GM12872 (cell line): ENCODE results near the gene CACNA1I.

Experiments used
- TF ChIP-seq, protein P1 (sequence below): IDR thresholded peaks from 3 replicates; pipeline ENCODE4 v1.5.1; 2011; ENCODE audit warnings: low read depth, mild to moderate bottlenecking, low read length, moderate library complexity; ENCODE audit not compliant: insufficient read depth

The CACNA1I gene

DNA sequence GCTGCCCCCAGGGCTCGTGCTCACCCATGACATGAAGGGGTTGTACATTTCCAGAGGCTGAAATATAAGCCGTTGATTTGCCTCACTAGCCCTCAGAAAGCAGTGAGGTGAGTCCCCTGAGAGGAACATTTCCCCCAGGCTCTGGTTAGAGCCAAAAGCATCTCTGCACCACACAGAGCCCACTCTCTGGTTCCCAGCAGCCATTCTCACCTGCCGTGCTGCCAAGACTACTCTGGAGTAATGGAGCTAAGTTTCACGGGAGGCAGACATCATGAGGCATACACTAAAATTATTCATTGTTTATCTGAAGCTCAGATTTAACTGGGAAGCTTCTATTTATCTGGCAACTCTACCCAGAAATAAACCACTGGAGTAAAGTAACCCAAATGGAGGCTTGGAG lies 40.8 kb downstream of the CACNA1I start:
- TF ChIP-seq, protein P1, sequence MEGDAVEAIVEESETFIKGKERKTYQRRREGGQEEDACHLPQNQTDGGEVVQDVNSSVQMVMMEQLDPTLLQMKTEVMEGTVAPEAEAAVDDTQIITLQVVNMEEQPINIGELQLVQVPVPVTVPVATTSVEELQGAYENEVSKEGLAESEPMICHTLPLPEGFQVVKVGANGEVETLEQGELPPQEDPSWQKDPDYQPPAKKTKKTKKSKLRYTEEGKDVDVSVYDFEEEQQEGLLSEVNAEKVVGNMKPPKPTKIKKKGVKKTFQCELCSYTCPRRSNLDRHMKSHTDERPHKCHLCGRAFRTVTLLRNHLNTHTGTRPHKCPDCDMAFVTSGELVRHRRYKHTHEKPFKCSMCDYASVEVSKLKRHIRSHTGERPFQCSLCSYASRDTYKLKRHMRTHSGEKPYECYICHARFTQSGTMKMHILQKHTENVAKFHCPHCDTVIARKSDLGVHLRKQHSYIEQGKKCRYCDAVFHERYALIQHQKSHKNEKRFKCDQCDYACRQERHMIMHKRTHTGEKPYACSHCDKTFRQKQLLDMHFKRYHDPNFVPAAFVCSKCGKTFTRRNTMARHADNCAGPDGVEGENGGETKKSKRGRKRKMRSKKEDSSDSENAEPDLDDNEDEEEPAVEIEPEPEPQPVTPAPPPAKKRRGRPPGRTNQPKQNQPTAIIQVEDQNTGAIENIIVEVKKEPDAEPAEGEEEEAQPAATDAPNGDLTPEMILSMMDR: no peak

- TF ChIP-seq, protein P1: no peak
These were observed 42.4 kb downstream of the CACNA1I start for GRCh38 chr22:39612811-39613548.

DNA sequence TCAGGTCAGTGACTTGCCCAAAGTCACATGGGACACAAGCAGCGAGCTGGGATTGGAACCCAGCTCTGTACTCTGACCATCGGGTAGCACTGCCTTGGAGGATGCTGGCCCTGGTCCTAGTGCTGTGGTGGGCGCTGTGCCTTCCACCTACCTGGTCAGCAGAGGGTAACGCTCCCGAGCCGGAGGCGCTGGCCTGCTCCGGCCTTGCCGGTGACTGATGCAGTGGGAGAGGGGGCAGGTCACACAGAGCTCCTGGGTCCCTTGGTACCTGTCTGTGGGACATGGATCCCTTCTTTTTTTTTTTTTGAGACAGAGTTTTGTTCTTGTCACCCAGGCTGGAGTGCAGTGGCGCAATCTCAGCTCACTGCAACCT lies 43.0 kb downstream of the CACNA1I start:
- TF ChIP-seq, protein P1: no peak

DNA sequence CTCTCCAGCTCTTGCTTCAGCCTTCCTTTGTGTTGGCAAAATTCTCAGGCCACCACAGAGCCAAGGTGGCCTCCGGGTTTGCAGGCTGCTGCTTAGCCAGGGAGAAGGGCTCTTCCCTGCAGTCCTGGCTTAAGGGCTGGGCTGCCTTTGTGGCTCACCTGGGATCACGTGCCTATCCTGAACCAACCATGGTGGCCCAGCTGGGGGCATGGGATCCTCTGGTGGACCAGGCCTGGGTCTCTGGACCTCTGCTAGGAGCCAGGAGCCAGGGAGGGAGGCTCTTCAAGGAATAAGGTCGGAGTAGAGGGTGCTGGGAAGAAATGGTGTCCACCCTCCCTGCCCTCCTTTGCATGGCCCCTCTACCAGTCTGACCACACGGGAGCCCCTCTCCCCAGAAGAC lies 43.9 kb downstream of the CACNA1I start:
- TF ChIP-seq, protein P1: no peak

- TF ChIP-seq, protein P1: no peak
These were observed 45.5 kb downstream of the CACNA1I start for GRCh38 chr22:39616051-39616450.

DNA sequence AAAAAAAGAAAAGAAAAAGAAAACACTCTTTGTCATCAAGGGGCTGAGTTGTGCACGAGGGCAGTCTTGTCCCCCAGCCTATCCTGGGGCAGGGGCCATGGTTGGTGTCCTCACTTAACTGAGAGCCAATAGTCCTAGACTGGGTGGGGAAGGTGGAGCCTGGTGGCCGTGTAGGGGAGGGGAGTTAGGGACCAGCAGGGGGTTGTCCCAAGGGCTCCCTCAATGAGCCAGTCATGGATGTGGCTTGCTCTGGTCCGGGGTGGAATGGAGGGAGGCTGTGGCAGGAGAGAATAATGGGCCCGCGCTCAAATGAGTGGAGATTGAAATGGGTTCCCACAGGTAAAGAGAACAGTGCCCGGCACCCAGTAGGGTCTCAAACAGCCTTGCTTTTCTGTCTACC lies 46.2 kb downstream of the CACNA1I start:
- TF ChIP-seq, protein P1: no peak

GRCh38 chr22:39617342-39617741 lies 46.8 kb downstream of the CACNA1I start:
- TF ChIP-seq, protein P1: no peak
